Activated CD8-positive, alpha-beta memory T cell treated with anti-CD3 and anti-CD28 coated beads, Interleukin-2, amount 10 ng/mL, durations not matched to agents 7 days and 5 days (primary cell): ENCODE measurements around the gene TIMM9. TPM values are rescaled to one million over a fixed set of nuclear protein-coding genes. Genes with fewer than 3 reads are reported as not detected.
"Not testable (repeated sequence)": the region's sequence is repeated elsewhere in the genome, so short reads cannot be mapped to it uniquely, and the experiment has no call there.

Experiments used
- ATAC-seq: fragments of 150-1000 bp; cut with Tn5 transposase; one replicate; pipeline ENCODE4 v1.10.0; 2021; ENCODE audit warnings: moderate library complexity
- CTCF ChIA-PET: fragments of 350-600 bp; sonication (Branson Sonifier 250); formaldehyde crosslinking; loops from one replicate; lab custom pipeline; 2021; ENCODE audit warnings: antibody characterized with exemption; lab: Charles Lee
- DNase-seq: peaks from one replicate; pipeline ENCODE4 v3.0.0-alpha.2; 2020
- H3K27ac Mint-ChIP-seq: one replicate; pipeline ENCODE4 v1.8.0; 2021; ENCODE audit warnings: mild to moderate bottlenecking, mixed read lengths
- H3K27me3 Mint-ChIP-seq: one replicate; pipeline ENCODE4 v1.8.0; 2021; ENCODE audit warnings: mixed read lengths
- H3K36me3 Mint-ChIP-seq: one replicate; pipeline ENCODE4 v1.8.0; 2021; ENCODE audit warnings: mild to moderate bottlenecking, mixed read lengths
- H3K4me1 Mint-ChIP-seq: one replicate; pipeline ENCODE4 v1.8.0; 2021; ENCODE audit warnings: mixed read lengths
- H3K4me3 Mint-ChIP-seq: one replicate; pipeline ENCODE4 v1.8.0; 2021; ENCODE audit warnings: mild to moderate bottlenecking, moderate library complexity, mixed read lengths
- H3K9me3 Mint-ChIP-seq: one replicate; pipeline ENCODE4 v1.8.0; 2022; ENCODE audit warnings: low read depth, mixed read lengths
- total RNA-seq, 2 experiments: library from RNA; stranded (reverse); gene quantifications; one replicate each; pipeline ENCODE4 v1.2.3, GENCODE V29; 2021

The TIMM9 gene
- total RNA-seq, 2 experiments from 2014 or later, result 29.4 to 44.3 TPM

DNA sequence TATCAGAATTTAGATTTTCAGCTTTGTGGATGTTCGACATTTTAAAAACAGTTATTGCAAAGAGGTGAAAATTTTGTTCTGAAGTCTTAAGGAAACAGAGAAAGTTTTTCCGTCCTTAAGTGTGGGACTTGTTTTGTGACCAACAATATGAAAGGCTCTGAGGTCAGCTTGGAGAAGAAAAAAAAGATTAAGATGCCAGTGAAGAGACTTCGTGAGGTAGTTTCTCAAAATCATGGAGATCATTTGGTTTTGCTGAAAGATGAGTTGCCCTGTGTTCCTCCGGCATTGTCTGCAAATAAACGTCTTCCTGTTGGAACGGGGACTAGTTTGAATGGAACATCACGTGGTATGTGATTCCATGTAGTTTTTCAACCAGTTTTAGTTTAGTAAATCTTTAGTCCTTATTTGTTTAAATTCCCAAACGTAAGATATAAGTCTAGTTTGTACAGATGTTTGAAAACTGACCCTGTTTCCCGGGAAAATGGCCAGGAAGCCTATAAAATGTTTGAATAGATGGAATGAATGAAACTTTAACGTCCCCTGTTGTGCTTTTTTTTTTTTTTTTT, 870 bp upstream of the TIMM9 start:
- H3K27me3 Mint-ChIP-seq, result peaks cover 3% of the 10 kb centered on the region
- peak overlapping the region; percentile 91 for H3K27ac Mint-ChIP-seq
- H3K9me3 Mint-ChIP-seq, result no peaks in the 10 kb centered on the region
- CTCF ChIA-PET, result interaction anchor here (1.0 to 2.2 kb wide), 4 partner anchors 10 to 184 kb away, joined by 3 to 11 read pairs (median 4); partner anchors contain the start of genes ARID4A, PSMA3 and TOMM20L
- ATAC-seq (no peak), DNase-seq (no peak)
- peaks cover 44% of the 10 kb centered on the region for H3K4me1 Mint-ChIP-seq
- peaks cover 20% of the 10 kb centered on the region for H3K36me3 Mint-ChIP-seq
- peak overlapping the region; percentile 78 for H3K4me3 Mint-ChIP-seq

DNA sequence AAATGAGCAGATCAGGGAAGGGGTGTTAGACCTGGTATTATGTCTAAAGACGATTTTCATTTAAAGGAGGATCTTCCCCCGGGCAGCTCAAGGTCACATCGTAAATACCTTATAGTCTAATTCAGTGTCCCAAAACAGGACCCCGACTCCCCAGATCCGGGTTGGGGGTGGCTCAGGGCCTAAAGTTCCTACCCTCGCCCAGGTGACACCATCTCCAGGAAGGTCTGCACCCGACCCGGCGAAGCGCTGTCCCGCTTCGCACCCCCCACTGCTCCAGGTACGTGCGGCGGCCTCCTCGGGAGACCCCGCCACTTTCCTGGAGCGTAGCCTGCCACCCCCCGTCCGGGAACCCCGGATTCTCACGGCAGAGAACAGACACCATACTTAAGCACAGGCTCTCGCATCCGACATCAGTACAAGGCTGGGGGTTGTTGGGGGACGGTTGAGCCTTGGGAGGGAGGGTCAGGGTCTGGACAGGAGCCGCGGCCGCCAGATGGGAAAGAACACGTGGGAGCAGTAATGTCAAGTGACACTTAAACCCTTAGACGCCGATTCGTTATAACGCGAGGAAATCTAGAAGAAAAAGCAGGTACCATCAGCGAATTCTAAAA, 556 bp downstream of the TIMM9 start:
- H3K4me3 Mint-ChIP-seq, result peak overlapping the region; percentile 78
- peaks cover 16% of the 10 kb centered on the region for H3K36me3 Mint-ChIP-seq
- ATAC-seq, result peak; percentile 48
- H3K27me3 Mint-ChIP-seq, result peaks cover 3% of the 10 kb centered on the region
- H3K4me1 Mint-ChIP-seq, result peaks cover 43% of the 10 kb centered on the region
- peak; percentile 60 for DNase-seq
- H3K27ac Mint-ChIP-seq, result peak overlapping the region; percentile 91
- no peaks in the 10 kb centered on the region for H3K9me3 Mint-ChIP-seq
- CTCF ChIA-PET, result interaction anchor here (1.0 to 2.2 kb wide), 4 partner anchors 11 to 182 kb away, joined by 3 to 11 read pairs (median 3); partner anchors contain the start of genes ARID4A and PSMA3

DNA sequence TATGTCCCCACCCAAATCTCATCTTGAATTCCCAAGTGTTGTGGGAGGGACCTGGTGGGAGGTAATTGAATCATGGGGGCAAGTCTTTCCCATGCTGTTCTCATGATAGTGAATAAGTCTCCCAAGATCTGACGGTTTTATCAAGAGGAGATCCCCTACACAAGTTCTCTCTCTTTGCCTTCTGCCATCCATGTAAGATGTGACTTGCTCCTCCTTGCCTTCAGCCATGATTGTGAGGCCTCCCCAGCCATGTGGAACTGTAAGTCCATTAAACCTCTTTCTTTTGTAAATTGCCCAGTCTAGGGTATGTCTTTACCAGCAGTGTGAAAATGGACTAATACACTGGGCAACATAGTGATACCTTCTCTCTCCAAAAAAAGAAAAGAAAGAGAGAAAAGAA, 10.4 kb downstream of the TIMM9 start:
- ATAC-seq, H3K4me3 Mint-ChIP-seq, CTCF ChIA-PET, H3K27me3 Mint-ChIP-seq, H3K27ac Mint-ChIP-seq, H3K9me3 Mint-ChIP-seq, DNase-seq: not testable (repeated sequence)
- Mint-ChIP-seq H3K4me1 (peaks cover 11% of the 10 kb centered on the region), H3K36me3 (peaks cover 54% of the 10 kb centered on the region)

DNA sequence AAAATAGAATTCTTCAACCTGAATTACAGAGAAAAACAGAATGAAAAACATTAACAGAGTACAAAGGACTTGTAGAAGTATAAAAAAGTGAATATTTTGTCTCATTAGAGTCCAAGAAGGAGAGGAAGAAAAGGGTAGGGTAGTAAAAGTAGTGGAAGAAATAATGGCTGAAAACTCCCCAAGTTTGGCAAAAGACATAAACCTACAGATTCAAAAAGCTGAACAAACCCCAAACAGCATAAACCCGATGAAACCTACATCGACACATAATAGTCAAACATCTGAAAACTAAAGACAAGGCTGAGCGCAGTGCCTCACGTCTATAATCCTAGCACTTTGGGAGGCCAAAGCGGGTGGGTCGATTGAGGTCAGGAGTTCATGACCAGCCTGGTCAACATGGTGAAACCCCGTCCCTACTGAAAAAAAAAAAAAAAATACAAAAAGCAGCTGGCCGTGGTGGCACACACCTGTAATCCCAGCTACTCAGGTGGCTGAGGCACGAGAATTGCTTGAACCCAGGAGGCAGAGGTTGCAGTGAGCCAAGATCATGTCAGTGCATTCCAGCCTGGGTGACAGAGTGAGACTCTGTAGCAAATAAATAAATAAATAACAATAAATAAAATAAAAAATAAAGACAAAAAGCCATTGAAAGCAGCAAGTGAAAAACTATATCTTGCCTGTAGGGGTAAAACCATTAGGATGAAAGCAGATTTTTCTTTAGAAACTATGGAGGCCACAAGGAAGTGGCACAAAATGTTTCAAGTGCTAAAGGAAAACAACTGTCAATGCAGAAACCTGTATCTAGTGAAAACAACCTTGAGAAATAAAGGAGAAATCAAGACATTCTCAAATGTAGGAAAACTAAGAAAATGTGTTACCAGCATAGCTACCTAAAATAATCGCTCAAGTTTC, 11.4 kb downstream of the TIMM9 start:
- no peak for ATAC-seq

DNA sequence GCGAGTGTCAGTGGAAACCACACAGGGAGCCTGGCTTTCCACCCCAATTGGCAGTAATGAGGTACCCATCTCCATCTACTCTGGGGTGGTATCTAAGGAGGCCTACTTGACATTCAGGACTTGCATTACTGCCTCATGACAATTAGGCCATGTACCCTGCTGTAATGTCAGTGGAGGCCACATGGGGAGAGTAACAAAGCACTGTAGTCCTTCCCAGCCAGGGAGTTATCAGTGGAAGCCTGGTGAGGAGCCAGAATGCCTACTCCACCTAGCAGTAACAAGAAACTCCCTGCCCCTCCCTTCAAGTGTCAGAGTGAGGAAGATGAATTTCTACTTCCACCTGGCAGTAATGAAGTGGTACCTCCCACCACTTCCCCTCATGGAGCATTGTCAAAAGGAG, 12.5 kb downstream of the TIMM9 start:
- H3K4me1 Mint-ChIP-seq, result peaks cover 10% of the 10 kb centered on the region
- H3K36me3 Mint-ChIP-seq, result peaks cover 54% of the 10 kb centered on the region
- H3K27me3 Mint-ChIP-seq, result no peaks in the 10 kb centered on the region
- CTCF ChIA-PET, result no interaction called here
- no peak for ATAC-seq
- DNase-seq, result no peak
- no peak overlapping the region for H3K4me3 Mint-ChIP-seq
- H3K27ac Mint-ChIP-seq, result no peak overlapping the region
- no peaks in the 10 kb centered on the region for H3K9me3 Mint-ChIP-seq

More for the DNA sequence above, 11.4 kb downstream of the TIMM9 start:
- peaks cover 54% of the 10 kb centered on the region for H3K36me3 Mint-ChIP-seq
- DNase-seq, result no peak
- no peaks in the 10 kb centered on the region for H3K9me3 Mint-ChIP-seq
- CTCF ChIA-PET, result interaction anchor here (0.6 kb wide), 1 partner anchor 11 kb away, joined by 3 read pairs; the partner anchor contains the start of genes KIAA0586 and TIMM9
- H3K27ac Mint-ChIP-seq, result no peak overlapping the region
- H3K27me3 Mint-ChIP-seq, result no peaks in the 10 kb centered on the region
- H3K4me3 Mint-ChIP-seq, result no peak overlapping the region
- H3K4me1 Mint-ChIP-seq, result peaks cover 11% of the 10 kb centered on the region

DNA sequence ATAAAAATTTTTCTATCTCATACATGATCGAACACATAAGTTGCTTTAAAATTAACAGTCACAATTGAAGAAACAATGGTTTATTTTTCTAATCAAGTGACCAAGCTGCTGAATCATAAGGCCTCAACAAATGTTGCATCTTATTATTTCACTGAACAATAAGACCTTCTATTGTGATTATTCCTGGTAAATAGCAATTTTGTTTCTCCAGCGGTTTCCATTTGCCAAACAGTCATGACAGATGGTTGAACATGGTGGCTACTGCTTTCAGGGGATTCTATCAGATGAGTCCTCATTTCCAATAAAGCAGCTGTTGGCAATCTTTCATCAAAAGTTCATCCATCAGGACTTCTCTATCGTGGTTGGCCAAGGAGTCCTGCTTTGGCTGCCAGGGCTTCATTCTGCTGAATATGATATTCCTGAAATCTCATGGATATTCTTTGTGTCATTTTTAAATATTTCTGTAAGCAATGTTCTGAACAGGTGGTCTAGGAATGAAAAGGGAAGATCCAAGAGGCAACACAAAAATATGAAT, 18.6 kb downstream of the TIMM9 start:
- Mint-ChIP-seq H3K4me1 (no peaks in the 10 kb centered on the region), H3K27me3 (no peaks in the 10 kb centered on the region), H3K36me3 (peaks cover 27% of the 10 kb centered on the region), H3K4me3 (no peak overlapping the region), H3K27ac (no peak overlapping the region), H3K9me3 (no peaks in the 10 kb centered on the region)
- CTCF ChIA-PET, result interaction anchor here (6.3 kb wide), 1 partner anchor 13 kb away, joined by 35 read pairs; the partner anchor contains the start of gene TOMM20L
- ATAC-seq (no peak), DNase-seq (no peak)

DNA sequence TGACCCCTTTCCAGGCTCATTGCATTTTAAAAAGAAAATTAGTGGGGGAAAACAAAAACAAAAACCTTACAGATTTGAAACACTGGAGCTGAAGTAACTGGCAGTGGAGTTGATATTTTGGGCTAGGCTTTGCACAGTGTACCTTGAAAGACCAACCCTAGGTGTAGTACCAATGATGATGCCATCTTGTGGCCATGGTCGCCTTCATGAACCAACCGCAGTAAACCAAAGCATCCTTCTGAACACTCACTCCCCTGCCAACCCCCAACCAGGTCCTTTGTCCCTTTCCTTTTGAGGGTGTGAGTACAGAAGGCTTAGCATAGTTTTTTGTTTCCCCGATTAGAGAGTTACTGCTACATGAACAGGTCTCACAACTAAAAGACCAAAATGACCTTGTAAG, 25.7 kb downstream of the TIMM9 start:
- Mint-ChIP-seq H3K36me3 (peaks cover 3% of the 10 kb centered on the region), H3K27ac (no peak overlapping the region), H3K27me3 (no peaks in the 10 kb centered on the region), H3K9me3 (no peaks in the 10 kb centered on the region), H3K4me1 (no peaks in the 10 kb centered on the region), H3K4me3 (no peak overlapping the region)
- no peak for ATAC-seq
- no peak for DNase-seq
- CTCF ChIA-PET, result interaction anchor here (0.6 to 0.7 kb wide), 2 partner anchors 49 to 153 kb away, joined by 3 read pairs; no protein-coding TSS in a partner anchor

DNA sequence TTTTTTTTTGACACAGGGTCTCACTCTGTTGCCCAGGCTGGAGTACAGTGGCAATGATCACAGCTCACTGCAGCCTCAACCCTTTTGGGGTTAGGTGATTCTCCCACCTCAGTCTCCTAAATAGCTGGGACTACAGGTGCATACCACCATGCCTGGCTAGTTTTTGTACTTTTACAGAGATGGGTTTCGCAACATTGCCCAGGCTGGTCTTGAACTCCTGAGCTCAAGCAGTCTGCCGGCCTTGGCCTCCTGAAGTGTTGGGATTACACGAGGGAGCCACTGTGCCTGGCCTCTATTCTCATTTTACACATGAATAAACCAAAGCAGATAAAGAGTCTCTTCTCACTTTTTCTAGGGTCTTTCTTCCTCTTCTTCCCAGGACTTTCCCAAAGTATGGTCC, 28.4 kb downstream of the TIMM9 start:
- Mint-ChIP-seq H3K27ac (no peak overlapping the region), H3K4me3 (no peak overlapping the region), H3K4me1 (peaks cover 8% of the 10 kb centered on the region), H3K9me3 (no peaks in the 10 kb centered on the region), H3K27me3 (no peaks in the 10 kb centered on the region), H3K36me3 (no peaks in the 10 kb centered on the region)
- CTCF ChIA-PET, result no interaction called here
- DNase-seq, result no peak
- no peak for ATAC-seq

DNA sequence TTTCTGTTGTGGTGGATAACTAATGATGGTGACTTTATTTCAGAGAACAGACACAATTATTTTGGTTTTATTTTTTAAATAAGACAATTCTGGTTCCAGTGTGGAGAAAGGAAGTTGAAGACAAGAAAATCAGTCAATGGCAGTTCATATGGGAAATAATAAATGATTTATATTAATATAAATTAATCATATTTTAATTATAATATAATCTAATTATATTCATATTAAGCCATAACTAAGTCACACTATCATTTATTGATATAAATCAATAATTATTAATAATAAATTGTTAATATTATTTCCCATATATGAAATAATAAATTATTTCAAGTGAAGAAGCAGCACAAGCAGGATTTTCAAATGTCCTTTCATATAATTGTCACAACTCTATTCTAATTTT, 28.8 kb downstream of the TIMM9 start:
- CTCF ChIA-PET, result interaction anchor here (5.0 kb wide), 1 partner anchor 9 kb away, joined by 35 read pairs; no protein-coding TSS in a partner anchor
- Mint-ChIP-seq H3K4me1 (peaks cover 8% of the 10 kb centered on the region), H3K27me3 (no peaks in the 10 kb centered on the region), H3K27ac (no peak overlapping the region), H3K9me3 (no peaks in the 10 kb centered on the region), H3K4me3 (no peak overlapping the region), H3K36me3 (no peaks in the 10 kb centered on the region)
- no peak for DNase-seq
- no peak for ATAC-seq

DNA sequence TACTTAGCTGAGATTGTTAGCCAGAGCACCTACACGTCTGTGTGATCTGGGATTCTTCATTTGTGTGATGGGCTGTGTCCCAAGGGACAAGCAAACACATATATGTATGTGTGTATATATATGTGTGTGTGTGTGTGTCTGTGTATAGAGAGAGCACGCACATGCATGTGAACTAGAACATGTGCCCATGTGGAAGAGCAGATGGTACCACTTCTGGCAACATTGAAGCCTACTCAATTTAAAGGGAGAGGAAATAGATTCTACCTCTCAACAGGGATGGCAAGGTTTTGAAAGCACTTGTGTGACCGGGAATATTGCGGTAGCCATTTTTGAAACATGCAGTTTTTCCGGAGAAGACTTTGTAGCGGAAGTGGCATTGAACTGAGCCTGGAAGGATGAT, 30.2 kb downstream of the TIMM9 start:
- H3K9me3 Mint-ChIP-seq, result no peaks in the 10 kb centered on the region
- ATAC-seq, result no peak
- no peak overlapping the region for H3K4me3 Mint-ChIP-seq
- CTCF ChIA-PET, result interaction anchor here (0.8 to 5.0 kb wide), 4 partner anchors 10 to 122 kb away, joined by 3 to 35 read pairs (median 5); no protein-coding TSS in a partner anchor
- H3K27me3 Mint-ChIP-seq, result no peaks in the 10 kb centered on the region
- H3K36me3 Mint-ChIP-seq, result no peaks in the 10 kb centered on the region
- H3K27ac Mint-ChIP-seq, result no peak overlapping the region
- no peak for DNase-seq
- H3K4me1 Mint-ChIP-seq, result peaks cover 8% of the 10 kb centered on the region

DNA sequence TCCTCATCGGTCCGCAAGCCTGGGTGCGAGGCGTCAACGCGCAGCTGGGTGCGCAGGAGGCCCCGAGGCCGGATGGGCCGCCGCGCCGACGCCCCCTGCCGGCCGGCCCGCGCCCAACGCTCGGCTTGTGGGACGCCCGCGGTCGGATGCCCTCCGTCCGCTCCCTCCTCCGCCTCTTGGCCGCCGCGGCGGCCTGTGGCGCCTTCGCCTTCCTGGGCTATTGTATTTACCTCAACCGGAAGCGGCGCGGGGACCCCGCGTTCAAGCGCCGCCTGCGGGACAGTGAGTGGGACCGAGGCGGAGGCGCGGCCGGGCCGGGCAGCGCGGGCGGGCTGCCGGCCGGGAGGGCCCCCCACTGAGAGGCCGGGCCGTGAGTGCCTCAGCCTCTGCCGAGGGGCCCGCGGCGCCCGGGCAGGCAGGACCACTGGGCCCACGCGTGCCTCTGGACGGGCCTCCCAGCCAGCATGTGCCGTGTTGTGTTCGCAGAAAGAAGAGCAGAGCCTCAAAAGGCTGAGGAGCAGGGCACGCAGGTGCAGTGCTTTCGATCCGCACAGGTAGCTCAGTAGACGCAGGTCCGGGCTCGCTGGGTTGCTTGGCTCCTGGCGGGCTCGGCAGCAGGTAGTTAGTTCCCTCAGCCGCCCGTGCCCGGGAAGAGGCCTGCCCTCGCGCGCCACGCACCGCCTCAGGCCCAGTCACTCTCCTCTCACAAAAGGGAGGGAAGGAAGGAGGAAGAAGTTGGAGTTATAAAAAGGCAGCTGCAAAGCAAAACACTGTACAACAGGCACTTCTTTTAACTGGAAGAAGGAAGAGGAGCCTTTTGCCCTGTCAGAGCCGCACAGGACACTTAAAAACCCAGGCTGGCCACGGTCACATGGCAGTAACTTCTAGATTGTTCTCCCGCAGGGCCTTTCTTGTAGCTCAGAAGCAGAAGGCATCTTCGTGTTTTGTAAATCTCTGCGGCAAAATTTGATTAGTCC, 31.2 kb downstream of the TIMM9 start, which contains the start of gene TOMM20L:
Gene TOMM20L, plus strand, starts transcription at position 119 of the 977 bp plus-strand sequence. Its CDS starts 28 bp downstream, at position 147.
- Mint-ChIP-seq H3K36me3 (no peaks in the 10 kb centered on the region), H3K27ac (peak within 1 kb of the TSS; percentile 53), H3K4me1 (peaks cover 8% of the 10 kb centered on the region), H3K27me3 (no peaks in the 10 kb centered on the region), H3K9me3 (no peaks in the 10 kb centered on the region), H3K4me3 (peak within 1 kb of the TSS; percentile 67)
- CTCF ChIA-PET, result interaction anchor here (0.8 to 5.0 kb wide), 19 partner anchors 10 to 290 kb away, joined by 3 to 35 read pairs (median 4); partner anchors contain the start of genes ARID4A, KIAA0586 and TIMM9
- DNase-seq (peak; percentile 79), ATAC-seq (peak; percentile 95)

DNA sequence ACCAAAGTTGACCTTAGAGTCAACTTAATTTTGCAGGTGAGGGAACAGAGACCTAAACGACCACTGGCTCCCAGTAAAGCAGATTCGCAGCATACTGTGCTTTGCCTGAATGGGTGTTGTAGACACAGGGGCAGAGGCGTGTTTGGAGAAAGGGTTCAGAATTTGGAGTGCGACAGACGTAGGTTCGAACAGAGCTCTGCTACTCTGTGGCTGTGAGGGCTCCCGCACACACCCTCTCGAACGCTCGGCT, 31.8 kb downstream of the TIMM9 start:
- DNase-seq, result no peak
- Mint-ChIP-seq H3K9me3 (no peaks in the 10 kb centered on the region), H3K4me1 (peaks cover 8% of the 10 kb centered on the region), H3K27ac (peak overlapping the region; percentile 53), H3K4me3 (peak overlapping the region; percentile 67), H3K36me3 (no peaks in the 10 kb centered on the region), H3K27me3 (no peaks in the 10 kb centered on the region)
- CTCF ChIA-PET, result interaction anchor here (0.9 to 5.0 kb wide), 14 partner anchors 9 to 289 kb away, joined by 3 to 35 read pairs (median 4); partner anchors contain the start of genes ARID4A, KIAA0586 and TIMM9
- no peak for ATAC-seq
